Activated CD8-positive, alpha-beta memory T cell treated with anti-CD3 and anti-CD28 coated beads, Interleukin-2, amount 10 ng/mL, durations not matched to agents 7 days and 5 days (primary cell): ENCODE measurements around the gene DCLK1. TPM values are rescaled to one million over a fixed set of nuclear protein-coding genes. Genes with fewer than 3 reads are reported as not detected.

Experiments used
- ATAC-seq: fragments of 150-1000 bp; cut with Tn5 transposase; one replicate; pipeline ENCODE4 v1.10.0; 2021; ENCODE audit warnings: moderate library complexity
- CTCF ChIA-PET: fragments of 350-600 bp; sonication (Branson Sonifier 250); formaldehyde crosslinking; loops from one replicate; lab custom pipeline; 2021; ENCODE audit warnings: antibody characterized with exemption; lab: Charles Lee
- DNase-seq: peaks from one replicate; pipeline ENCODE4 v3.0.0-alpha.2; 2020
- H3K27ac Mint-ChIP-seq: one replicate; pipeline ENCODE4 v1.8.0; 2021; ENCODE audit warnings: mild to moderate bottlenecking, mixed read lengths
- H3K27me3 Mint-ChIP-seq: one replicate; pipeline ENCODE4 v1.8.0; 2021; ENCODE audit warnings: mixed read lengths
- H3K36me3 Mint-ChIP-seq: one replicate; pipeline ENCODE4 v1.8.0; 2021; ENCODE audit warnings: mild to moderate bottlenecking, mixed read lengths
- H3K4me1 Mint-ChIP-seq: one replicate; pipeline ENCODE4 v1.8.0; 2021; ENCODE audit warnings: mixed read lengths
- H3K4me3 Mint-ChIP-seq: one replicate; pipeline ENCODE4 v1.8.0; 2021; ENCODE audit warnings: mild to moderate bottlenecking, moderate library complexity, mixed read lengths
- H3K9me3 Mint-ChIP-seq: one replicate; pipeline ENCODE4 v1.8.0; 2022; ENCODE audit warnings: low read depth, mixed read lengths
- total RNA-seq, 2 experiments: library from RNA; stranded (reverse); gene quantifications; one replicate each; pipeline ENCODE4 v1.2.3, GENCODE V29; 2021

The DCLK1 gene
- total RNA-seq, 2 experiments from 2014 or later = not detected

GRCh38 chr13:35769812-35770211 lies 361.4 kb downstream of the DCLK1 start:
- H3K36me3 Mint-ChIP-seq = no peaks in the 10 kb centered on the region
- DNase-seq (no peak), ATAC-seq (no peak)
- H3K27me3 Mint-ChIP-seq = no peaks in the 10 kb centered on the region
- CTCF ChIA-PET = no interaction called here
- no peak overlapping the region for H3K27ac Mint-ChIP-seq
- no peak overlapping the region for H3K4me3 Mint-ChIP-seq
- H3K9me3 Mint-ChIP-seq = peaks cover 7% of the 10 kb centered on the region
- no peaks in the 10 kb centered on the region for H3K4me1 Mint-ChIP-seq

GRCh38 chr13:35768551-35768950 lies 362.6 kb downstream of the DCLK1 start:
- CTCF ChIA-PET = no interaction called here
- Mint-ChIP-seq H3K4me3 (no peak overlapping the region), H3K36me3 (no peaks in the 10 kb centered on the region), H3K4me1 (no peaks in the 10 kb centered on the region), H3K27ac (no peak overlapping the region), H3K27me3 (no peaks in the 10 kb centered on the region), H3K9me3 (peaks cover 5% of the 10 kb centered on the region)
- ATAC-seq (no peak), DNase-seq (no peak)

- CTCF ChIA-PET = no interaction called here
- no peaks in the 10 kb centered on the region for H3K4me1 Mint-ChIP-seq
- H3K4me3 Mint-ChIP-seq = no peak overlapping the region
- peaks cover 5% of the 10 kb centered on the region for H3K9me3 Mint-ChIP-seq
- no peak for DNase-seq
- H3K27me3 Mint-ChIP-seq = no peaks in the 10 kb centered on the region
- no peak overlapping the region for H3K27ac Mint-ChIP-seq
- no peak for ATAC-seq
- H3K36me3 Mint-ChIP-seq = no peaks in the 10 kb centered on the region
These were observed 363.1 kb downstream of the DCLK1 start for GRCh38 chr13:35768073-35768472.

GRCh38 chr13:35767256-35767976 lies 363.8 kb downstream of the DCLK1 start:
- H3K27ac Mint-ChIP-seq = no peak overlapping the region
- H3K4me3 Mint-ChIP-seq = no peak overlapping the region
- DNase-seq (no peak), ATAC-seq (no peak)
- CTCF ChIA-PET = no interaction called here
- no peaks in the 10 kb centered on the region for H3K27me3 Mint-ChIP-seq
- no peaks in the 10 kb centered on the region for H3K36me3 Mint-ChIP-seq
- peaks cover 5% of the 10 kb centered on the region for H3K9me3 Mint-ChIP-seq
- no peaks in the 10 kb centered on the region for H3K4me1 Mint-ChIP-seq

GRCh38 chr13:35766663-35767062 lies 364.5 kb downstream of the DCLK1 start:
- Mint-ChIP-seq H3K27me3 (no peaks in the 10 kb centered on the region), H3K9me3 (peaks cover 5% of the 10 kb centered on the region), H3K4me3 (no peak overlapping the region), H3K4me1 (no peaks in the 10 kb centered on the region), H3K27ac (no peak overlapping the region), H3K36me3 (no peaks in the 10 kb centered on the region)
- ATAC-seq = no peak
- no peak for DNase-seq
- CTCF ChIA-PET = no interaction called here

GRCh38 chr13:35765941-35766340 lies 365.2 kb downstream of the DCLK1 start:
- Mint-ChIP-seq H3K27ac (no peak overlapping the region), H3K36me3 (no peaks in the 10 kb centered on the region), H3K4me1 (no peaks in the 10 kb centered on the region), H3K27me3 (no peaks in the 10 kb centered on the region), H3K4me3 (no peak overlapping the region), H3K9me3 (peaks cover 5% of the 10 kb centered on the region)
- CTCF ChIA-PET = no interaction called here
- DNase-seq = no peak
- no peak for ATAC-seq

- CTCF ChIA-PET = no interaction called here
- Mint-ChIP-seq H3K27me3 (no peaks in the 10 kb centered on the region), H3K36me3 (no peaks in the 10 kb centered on the region), H3K27ac (no peak overlapping the region), H3K4me1 (no peaks in the 10 kb centered on the region), H3K9me3 (peaks cover 7% of the 10 kb centered on the region), H3K4me3 (no peak overlapping the region)
- DNase-seq = no peak
- ATAC-seq = no peak
These were observed 365.8 kb downstream of the DCLK1 start for GRCh38 chr13:35765366-35765765.

GRCh38 chr13:35764326-35765015 lies 366.7 kb downstream of the DCLK1 start:
- Mint-ChIP-seq H3K36me3 (peaks cover 2% of the 10 kb centered on the region), H3K27me3 (no peaks in the 10 kb centered on the region), H3K9me3 (peaks cover 8% of the 10 kb centered on the region), H3K27ac (no peak overlapping the region), H3K4me3 (no peak overlapping the region), H3K4me1 (no peaks in the 10 kb centered on the region)
- CTCF ChIA-PET = no interaction called here
- DNase-seq (no peak), ATAC-seq (no peak)

GRCh38 chr13:35763782-35764123 lies 367.4 kb downstream of the DCLK1 start:
- H3K4me1 Mint-ChIP-seq = no peaks in the 10 kb centered on the region
- ATAC-seq (no peak), DNase-seq (no peak)
- no peak overlapping the region for H3K27ac Mint-ChIP-seq
- H3K9me3 Mint-ChIP-seq = peaks cover 12% of the 10 kb centered on the region
- H3K27me3 Mint-ChIP-seq = no peaks in the 10 kb centered on the region
- CTCF ChIA-PET = no interaction called here
- no peak overlapping the region for H3K4me3 Mint-ChIP-seq
- H3K36me3 Mint-ChIP-seq = peaks cover 2% of the 10 kb centered on the region

GRCh38 chr13:35763060-35763781 lies 368.0 kb downstream of the DCLK1 start:
- CTCF ChIA-PET = no interaction called here
- no peak for DNase-seq
- no peak overlapping the region for H3K4me3 Mint-ChIP-seq
- ATAC-seq = no peak
- H3K36me3 Mint-ChIP-seq = peaks cover 2% of the 10 kb centered on the region
- H3K27ac Mint-ChIP-seq = no peak overlapping the region
- no peaks in the 10 kb centered on the region for H3K4me1 Mint-ChIP-seq
- peaks cover 12% of the 10 kb centered on the region for H3K9me3 Mint-ChIP-seq
- H3K27me3 Mint-ChIP-seq = no peaks in the 10 kb centered on the region

GRCh38 chr13:35761440-35762252 lies 369.5 kb downstream of the DCLK1 start:
- Mint-ChIP-seq H3K9me3 (peaks cover 12% of the 10 kb centered on the region), H3K27ac (no peak overlapping the region), H3K4me1 (no peaks in the 10 kb centered on the region), H3K36me3 (peaks cover 2% of the 10 kb centered on the region), H3K4me3 (no peak overlapping the region), H3K27me3 (no peaks in the 10 kb centered on the region)
- CTCF ChIA-PET = no interaction called here
- DNase-seq (no peak), ATAC-seq (no peak)

GRCh38 chr13:35760735-35761281 lies 370.4 kb downstream of the DCLK1 start:
- H3K4me1 Mint-ChIP-seq = no peaks in the 10 kb centered on the region
- no peak for ATAC-seq
- H3K27me3 Mint-ChIP-seq = no peaks in the 10 kb centered on the region
- DNase-seq = no peak
- H3K9me3 Mint-ChIP-seq = peaks cover 10% of the 10 kb centered on the region
- H3K36me3 Mint-ChIP-seq = peaks cover 2% of the 10 kb centered on the region
- H3K27ac Mint-ChIP-seq = no peak overlapping the region
- H3K4me3 Mint-ChIP-seq = no peak overlapping the region
- CTCF ChIA-PET = no interaction called here

GRCh38 chr13:35747594-35747993 lies 383.6 kb downstream of the DCLK1 start:
- H3K4me1 Mint-ChIP-seq = no peaks in the 10 kb centered on the region
- no peak for ATAC-seq
- no peaks in the 10 kb centered on the region for H3K36me3 Mint-ChIP-seq
- no peak overlapping the region for H3K27ac Mint-ChIP-seq
- no peak for DNase-seq
- H3K4me3 Mint-ChIP-seq = no peak overlapping the region
- peaks cover 2% of the 10 kb centered on the region for H3K9me3 Mint-ChIP-seq
- H3K27me3 Mint-ChIP-seq = no peaks in the 10 kb centered on the region
- CTCF ChIA-PET = no interaction called here
